RWPE2 (cell line): ENCODE data around the gene SOCS3.

Experiments used
- ATAC-seq: fragments of 200-7000 bp; cut with Tn5 transposase; 3 replicates; pipeline ENCODE4 v1.9.1; 2021; ENCODE audit warnings: low read depth
- DNase-seq: peaks from one replicate; pipeline ENCODE4 v3.0.0-alpha.2; 2020; ENCODE audit warnings: low spot score
- H3K27ac ChIP-seq: fragments of 450-650 bp; 2 replicates; pipeline ENCODE4 v1.5.1; 2017; ENCODE audit warnings: mild to moderate bottlenecking; ENCODE audit not compliant: poor library complexity, severe bottlenecking
- H3K27me3 ChIP-seq: fragments of 250-450 bp; sonication (Bioruptor Pico); 2 replicates; pipeline ENCODE4 v1.5.1; 2021; ENCODE audit warnings: mild to moderate bottlenecking, moderate library complexity; ENCODE audit not compliant: insufficient read depth, poor library complexity, severe bottlenecking
- H3K36me3 ChIP-seq: fragments of 250-450 bp; sonication (Bioruptor Pico); 2 replicates; pipeline ENCODE4 v1.5.1; 2020; ENCODE audit warnings: low read depth, mild to moderate bottlenecking, moderate library complexity
- H3K4me1 ChIP-seq: fragments of 250-450 bp; sonication (Bioruptor Pico); 2 replicates; pipeline ENCODE4 v1.5.1; 2021; ENCODE audit warnings: mild to moderate bottlenecking, moderate library complexity; ENCODE audit not compliant: insufficient read depth, poor library complexity, severe bottlenecking
- H3K4me3 ChIP-seq: fragments of 250-450 bp; sonication (Bioruptor Pico); 2 replicates; pipeline ENCODE4 v1.5.1; 2021; ENCODE audit warnings: mild to moderate bottlenecking, moderate library complexity; ENCODE audit not compliant: severe bottlenecking
- H3K9me3 ChIP-seq: fragments of 250-450 bp; sonication (Bioruptor Pico); 2 replicates; pipeline ENCODE4 v1.5.1; 2021; ENCODE audit warnings: mild to moderate bottlenecking, moderate library complexity; ENCODE audit not compliant: severe bottlenecking
- CTCF ChIP-seq: fragments of 450-650 bp; IDR thresholded peaks from one replicate; pipeline ENCODE4 v1.5.1; 2017; ENCODE audit warnings: mild to moderate bottlenecking, moderate library complexity; ENCODE audit not compliant: poor library complexity, severe bottlenecking

Gene SOCS3

GRCh38 chr17:78365561-78366108 lies 5.8 kb upstream of the SOCS3 start:
- ATAC-seq (no peak), DNase-seq (no peak)
- Histone ChIP-seq H3K9me3 (no peaks in the 10 kb centered on the region), H3K36me3 (no peaks in the 10 kb centered on the region), H3K27me3 (no peaks in the 10 kb centered on the region), H3K27ac (no peak overlapping the region), H3K4me1 (no peaks in the 10 kb centered on the region), H3K4me3 (no peak overlapping the region)
- TF ChIP-seq CTCF, result no peak

- Histone ChIP-seq H3K4me1 (no peaks in the 10 kb centered on the region), H3K27ac (no peak overlapping the region), H3K4me3 (no peak overlapping the region), H3K9me3 (no peaks in the 10 kb centered on the region), H3K36me3 (no peaks in the 10 kb centered on the region), H3K27me3 (no peaks in the 10 kb centered on the region)
- DNase-seq (no peak), ATAC-seq (no peak)
- TF ChIP-seq CTCF, result no peak
Measured at GRCh38 chr17:78364436-78365281, 4.8 kb upstream of the SOCS3 start.

DNA sequence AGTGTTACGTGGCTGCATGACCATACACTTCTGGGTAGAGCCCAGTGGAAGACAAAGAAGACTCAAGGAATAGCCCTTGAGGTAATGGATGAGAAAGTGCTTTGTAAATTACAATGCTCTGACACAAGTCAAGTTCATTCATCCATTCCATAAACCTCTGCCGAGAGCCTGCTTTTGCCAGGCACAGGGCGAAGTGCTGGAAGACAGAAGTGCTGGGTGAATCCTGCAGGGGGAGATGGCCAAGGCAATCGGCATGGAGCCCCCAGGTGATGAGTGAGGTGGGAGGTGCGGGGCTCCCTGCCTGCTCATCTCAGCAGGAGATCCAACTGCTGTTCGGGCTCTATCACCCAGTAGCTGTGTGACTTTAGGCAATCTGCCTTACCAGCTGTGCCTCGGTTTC lies 2.8 kb upstream of the SOCS3 start:
- Histone ChIP-seq H3K4me1 (peaks cover 9% of the 10 kb centered on the region), H3K36me3 (peaks cover 12% of the 10 kb centered on the region), H3K4me3 (no peak overlapping the region), H3K9me3 (no peaks in the 10 kb centered on the region), H3K27ac (no peak overlapping the region), H3K27me3 (no peaks in the 10 kb centered on the region)
- ATAC-seq (no peak), DNase-seq (no peak)
- no peak for TF ChIP-seq CTCF

GRCh38 chr17:78362232-78362631 lies 2.4 kb upstream of the SOCS3 start:
- Histone ChIP-seq H3K9me3 (no peaks in the 10 kb centered on the region), H3K27ac (no peak overlapping the region), H3K27me3 (no peaks in the 10 kb centered on the region), H3K4me3 (no peak overlapping the region), H3K36me3 (peaks cover 16% of the 10 kb centered on the region), H3K4me1 (peaks cover 14% of the 10 kb centered on the region)
- ATAC-seq, result no peak
- no peak for DNase-seq
- TF ChIP-seq CTCF, result no peak

GRCh38 chr17:78361225-78361701 lies 1.4 kb upstream of the SOCS3 start:
- Histone ChIP-seq H3K9me3 (no peaks in the 10 kb centered on the region), H3K36me3 (peaks cover 22% of the 10 kb centered on the region), H3K27me3 (no peaks in the 10 kb centered on the region), H3K4me1 (peaks cover 21% of the 10 kb centered on the region), H3K4me3 (no peak overlapping the region), H3K27ac (no peak overlapping the region)
- no peak for TF ChIP-seq CTCF
- no peak for DNase-seq
- ATAC-seq, result no peak
